HepG2 (cell line): ENCODE results near the gene IRAK3. TPM values are rescaled to one million over a fixed set of nuclear protein-coding genes. Genes with fewer than 3 reads are reported as not detected.

Source experiments
- EED ChIP-seq: sonication (generic); formaldehyde crosslinking; IDR thresholded peaks from 2 replicates; pipeline ENCODE4 v1.5.0; 2020; ENCODE audit warnings: mild to moderate bottlenecking, missing genetic modification reagents
- EZH2 ChIP-seq: conservative IDR thresholded peaks from 2 replicates; pipeline ENCODE4 v1.6.1; 2012; ENCODE audit warnings: mild to moderate bottlenecking, low read depth, low read length, moderate library complexity
- FOXA3 ChIP-seq: IDR thresholded peaks from 2 replicates; pipeline ENCODE4 v1.6.1; 2016; ENCODE audit warnings: missing genetic modification reagents, missing compliant biosample characterization
- KAT2B ChIP-seq: fragments of 150-350 bp; IDR thresholded peaks from 2 replicates; pipeline ENCODE4 v1.6.1; 2014; ENCODE audit warnings: low read depth, low read length, borderline replicate concordance
- KDM5A ChIP-seq: fragments of 200-600 bp; sonication (generic); IDR thresholded peaks from 2 replicates; pipeline ENCODE4 v1.7.0; 2018; ENCODE audit warnings: antibody characterized with exemption, mild to moderate bottlenecking, low read length, borderline replicate concordance
- KLF11 ChIP-seq: IDR thresholded peaks from 2 replicates; pipeline ENCODE4 v1.6.1; 2016; ENCODE audit warnings: missing compliant biosample characterization
- NR3C1 ChIP-seq: sonication (generic); formaldehyde crosslinking; IDR thresholded peaks from 2 replicates; pipeline ENCODE4 v1.4.0; 2020; ENCODE audit warnings: missing genetic modification reagents
- PAWR ChIP-seq: sonication (generic); formaldehyde crosslinking; IDR thresholded peaks from 2 replicates; pipeline ENCODE4 v1.4.0; 2020; ENCODE audit warnings: missing genetic modification reagents, mild to moderate bottlenecking, borderline replicate concordance
- PTBP1 ChIP-seq: fragments of 200-400 bp; formaldehyde crosslinking; IDR thresholded peaks from 2 replicates; pipeline ENCODE4 v1.6.1; 2018; ENCODE audit warnings: low read length, low read depth; ENCODE audit not compliant: poor library complexity, severe bottlenecking
- REXO4 ChIP-seq: sonication (generic); formaldehyde crosslinking; IDR thresholded peaks from 2 replicates; pipeline ENCODE4 v1.8.0; 2022; ENCODE audit warnings: missing genetic modification reagents, mild to moderate bottlenecking, borderline replicate concordance
- SMARCE1 ChIP-seq: fragments of 450-650 bp; IDR thresholded peaks from 2 replicates; pipeline ENCODE4 v1.6.1; 2017; ENCODE audit warnings: borderline replicate concordance
- ZNF354B ChIP-seq: sonication (generic); formaldehyde crosslinking; IDR thresholded peaks from 2 replicates; pipeline ENCODE4 v1.8.0; 2022; ENCODE audit warnings: mild to moderate bottlenecking, missing genetic modification reagents
- ZNF543 ChIP-seq: sonication (generic); formaldehyde crosslinking; IDR thresholded peaks from 2 replicates; pipeline ENCODE4 v1.4.0; 2020; ENCODE audit warnings: mild to moderate bottlenecking, missing genetic modification reagents
- ZNF552 ChIP-seq: sonication (generic); formaldehyde crosslinking; IDR thresholded peaks from 2 replicates; pipeline ENCODE4 v1.9.0; 2022; ENCODE audit warnings: missing genetic modification reagents, mild to moderate bottlenecking, borderline replicate concordance
- ZNF615 ChIP-seq: sonication (generic); formaldehyde crosslinking; IDR thresholded peaks from 2 replicates; pipeline ENCODE4 v1.5.0; 2020; ENCODE audit warnings: mild to moderate bottlenecking, missing genetic modification reagents, borderline replicate concordance
- ZNF773 ChIP-seq: sonication (generic); formaldehyde crosslinking; IDR thresholded peaks from 2 replicates; pipeline ENCODE4 v1.4.0; 2020; ENCODE audit warnings: missing genetic modification reagents, borderline replicate concordance
- ZNF788 ChIP-seq: sonication (generic); formaldehyde crosslinking; IDR thresholded peaks from 2 replicates; pipeline ENCODE4 v1.5.0; 2020; ENCODE audit warnings: mild to moderate bottlenecking, missing genetic modification reagents, borderline replicate concordance
- ZNF879 ChIP-seq: sonication (generic); formaldehyde crosslinking; IDR thresholded peaks from 2 replicates; pipeline ENCODE4 v1.8.1; 2023; ENCODE audit warnings: missing genetic modification reagents
- polyA plus RNA-seq, 8 experiments: library from polyadenylated mRNA; depleted of rRNA in 3 of 8; stranded (reverse) in 7 of 8; unstranded in 1 of 8; fragments of >200 nt; fragmentation: Illumina TruSeq in 4 of 8; extraction: Trizol in 4 of 8; gene quantifications; 2 replicates each; pipeline versions ENCODE4 v1.2.1 to v1.2.3, GENCODE V29; 2011 to 2016; ENCODE audit warnings: low read depth in 4 of 8, missing spikeins in 1 of 8, mixed read lengths in 1 of 8; ENCODE audit not compliant: insufficient read depth in 1 of 8
- total RNA-seq, 5 experiments: library from RNA; depleted of rRNA; stranded (reverse); fragments of >200 nt; fragmentation: Illumina TruSeq; extraction: Trizol; gene quantifications; 2 replicates each; pipeline ENCODE4 v1.2.3, GENCODE V29; 2016; ENCODE audit warnings: low read depth in 1 of 5
- TF ChIP-seq, protein P1 (sequence below): sonication (generic); formaldehyde crosslinking; conservative IDR thresholded peaks from 2 replicates; pipeline ENCODE4 v1.5.0; 2020; ENCODE audit warnings: missing genetic modification reagents
- TF ChIP-seq, protein P2 (sequence below): sonication (generic); formaldehyde crosslinking; IDR thresholded peaks from 2 replicates; pipeline ENCODE4 v1.5.1; 2020; ENCODE audit warnings: missing genetic modification reagents, mild to moderate bottlenecking, borderline replicate concordance
- TF ChIP-seq, protein P3 (sequence below): sonication (generic); formaldehyde crosslinking; IDR thresholded peaks from 2 replicates; pipeline ENCODE4 v1.4.0; 2020; ENCODE audit warnings: missing genetic modification reagents, low read depth, mild to moderate bottlenecking, borderline replicate concordance

The IRAK3 gene
- total and polyA plus RNA-seq, 2 of the 13 experiments (the other 11 are each of a cell fraction or from before 2014, with no cell fraction given): 0.01 TPM; not detected in 1

DNA sequence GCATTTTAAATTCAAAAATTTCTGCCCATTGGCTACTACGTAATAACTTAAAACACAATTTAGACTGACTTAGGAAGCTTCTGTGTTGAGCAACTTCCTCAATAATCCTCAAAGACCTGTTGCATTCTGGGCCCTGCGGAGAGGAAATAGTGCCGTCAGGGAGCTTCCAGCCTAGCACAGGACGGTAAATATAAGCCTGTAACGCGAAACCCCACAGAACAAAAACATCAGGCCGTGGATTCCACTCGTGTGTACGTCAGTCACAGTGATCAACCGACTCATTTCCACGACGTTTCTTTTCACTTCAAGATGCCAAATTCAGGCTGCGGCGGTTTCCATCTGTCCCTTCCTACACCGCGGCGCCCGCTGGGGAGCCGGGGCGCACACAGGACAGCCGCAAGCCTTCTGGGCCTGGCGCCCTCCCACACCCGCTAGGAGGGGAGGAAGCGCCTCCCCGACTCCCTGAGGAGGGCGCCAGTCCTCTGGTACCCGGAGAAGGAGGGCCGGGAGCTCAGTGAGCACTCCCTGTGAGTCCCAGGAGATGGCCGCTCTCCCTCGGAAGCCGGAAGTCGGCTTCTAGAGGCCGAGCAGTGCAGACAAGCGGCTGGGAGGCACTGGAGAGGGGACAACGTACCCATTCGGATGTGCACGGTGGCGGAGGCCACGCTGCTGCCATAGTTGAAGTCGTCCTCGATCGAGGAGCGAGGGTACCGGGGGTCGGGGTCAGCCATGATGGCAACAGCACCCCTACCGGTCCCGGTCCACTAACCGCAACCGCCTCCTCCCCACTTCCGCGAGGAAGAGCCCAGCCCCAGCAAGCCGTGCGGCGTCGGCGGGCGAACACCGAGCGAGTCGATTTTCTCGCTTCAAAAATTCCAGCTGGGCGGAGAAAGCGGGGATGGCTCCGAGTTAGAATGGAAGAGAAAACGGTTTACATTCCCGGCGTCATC is 19.5 kb upstream of the IRAK3 start, which contains the start of gene TMBIM4 (continued):
- TF ChIP-seq SMARCE1: no peak
- no peak for TF ChIP-seq EZH2
- TF ChIP-seq ZNF552: peak; percentile 58; the same call in 1 of the 2 replicates
- no peak for TF ChIP-seq ZNF354B
- no peak for TF ChIP-seq NR3C1 (CRISPR knock-in tag)
- TF ChIP-seq PTBP1: peak; percentile 36
- TF ChIP-seq ZNF788 (CRISPR knock-in tag): peak; percentile 61
- TF ChIP-seq KAT2B: no peak
- peak; percentile 65; the same call in 1 of the 2 replicates for TF ChIP-seq ZNF773 (CRISPR knock-in tag)
- TF ChIP-seq KDM5A: peak; percentile 66; the same call in 1 of the 2 replicates
- no peak for TF ChIP-seq ZNF879 (CRISPR knock-in tag)
- TF ChIP-seq PAWR (CRISPR knock-in tag): peak; percentile 77; the same call in 1 of the 2 replicates
- TF ChIP-seq, protein P1, sequence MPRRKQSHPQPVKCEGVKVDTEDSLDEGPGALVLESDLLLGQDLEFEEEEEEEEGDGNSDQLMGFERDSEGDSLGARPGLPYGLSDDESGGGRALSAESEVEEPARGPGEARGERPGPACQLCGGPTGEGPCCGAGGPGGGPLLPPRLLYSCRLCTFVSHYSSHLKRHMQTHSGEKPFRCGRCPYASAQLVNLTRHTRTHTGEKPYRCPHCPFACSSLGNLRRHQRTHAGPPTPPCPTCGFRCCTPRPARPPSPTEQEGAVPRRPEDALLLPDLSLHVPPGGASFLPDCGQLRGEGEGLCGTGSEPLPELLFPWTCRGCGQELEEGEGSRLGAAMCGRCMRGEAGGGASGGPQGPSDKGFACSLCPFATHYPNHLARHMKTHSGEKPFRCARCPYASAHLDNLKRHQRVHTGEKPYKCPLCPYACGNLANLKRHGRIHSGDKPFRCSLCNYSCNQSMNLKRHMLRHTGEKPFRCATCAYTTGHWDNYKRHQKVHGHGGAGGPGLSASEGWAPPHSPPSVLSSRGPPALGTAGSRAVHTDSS (CRISPR knock-in tag): no peak; the same call in 1 of the 2 replicates
- no peak for TF ChIP-seq ZNF615 (CRISPR knock-in tag)
- TF ChIP-seq ZNF543 (CRISPR knock-in tag): peak; percentile 93
- no peak for TF ChIP-seq REXO4 (CRISPR knock-in tag)
- TF ChIP-seq EED (CRISPR knock-in tag): peak; percentile 79
- TF ChIP-seq FOXA3 (CRISPR knock-in tag): no peak; the same call in 1 of the 2 replicates
- TF ChIP-seq, protein P2, sequence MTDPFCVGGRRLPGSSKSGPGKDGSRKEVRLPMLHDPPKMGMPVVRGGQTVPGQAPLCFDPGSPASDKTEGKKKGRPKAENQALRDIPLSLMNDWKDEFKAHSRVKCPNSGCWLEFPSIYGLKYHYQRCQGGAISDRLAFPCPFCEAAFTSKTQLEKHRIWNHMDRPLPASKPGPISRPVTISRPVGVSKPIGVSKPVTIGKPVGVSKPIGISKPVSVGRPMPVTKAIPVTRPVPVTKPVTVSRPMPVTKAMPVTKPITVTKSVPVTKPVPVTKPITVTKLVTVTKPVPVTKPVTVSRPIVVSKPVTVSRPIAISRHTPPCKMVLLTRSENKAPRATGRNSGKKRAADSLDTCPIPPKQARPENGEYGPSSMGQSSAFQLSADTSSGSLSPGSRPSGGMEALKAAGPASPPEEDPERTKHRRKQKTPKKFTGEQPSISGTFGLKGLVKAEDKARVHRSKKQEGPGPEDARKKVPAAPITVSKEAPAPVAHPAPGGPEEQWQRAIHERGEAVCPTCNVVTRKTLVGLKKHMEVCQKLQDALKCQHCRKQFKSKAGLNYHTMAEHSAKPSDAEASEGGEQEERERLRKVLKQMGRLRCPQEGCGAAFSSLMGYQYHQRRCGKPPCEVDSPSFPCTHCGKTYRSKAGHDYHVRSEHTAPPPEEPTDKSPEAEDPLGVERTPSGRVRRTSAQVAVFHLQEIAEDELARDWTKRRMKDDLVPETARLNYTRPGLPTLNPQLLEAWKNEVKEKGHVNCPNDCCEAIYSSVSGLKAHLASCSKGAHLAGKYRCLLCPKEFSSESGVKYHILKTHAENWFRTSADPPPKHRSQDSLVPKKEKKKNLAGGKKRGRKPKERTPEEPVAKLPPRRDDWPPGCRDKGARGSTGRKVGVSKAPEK (CRISPR knock-in tag): no peak
- TF ChIP-seq, protein P3, sequence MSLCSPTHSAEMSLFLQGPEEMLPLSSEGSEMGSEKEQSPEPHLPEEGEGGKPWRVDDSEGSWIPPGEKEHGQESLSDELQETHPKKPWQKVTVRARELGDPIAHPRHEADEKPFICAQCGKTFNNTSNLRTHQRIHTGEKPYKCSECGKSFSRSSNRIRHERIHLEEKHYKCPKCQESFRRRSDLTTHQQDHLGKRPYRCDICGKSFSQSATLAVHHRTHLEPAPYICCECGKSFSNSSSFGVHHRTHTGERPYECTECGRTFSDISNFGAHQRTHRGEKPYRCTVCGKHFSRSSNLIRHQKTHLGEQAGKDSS (CRISPR knock-in tag): peak; percentile 98
- no peak; the same call in 1 of the 2 replicates for TF ChIP-seq KLF11 (CRISPR knock-in tag)
